Choroid plexus epithelial cell (primary cell): Measurements from ENCODE around the gene FOXS1.

Source experiments
- DNase-seq: peaks from one replicate; pipeline ENCODE4 v3.0.0-alpha.2; 2010; ENCODE audit warnings: low read depth
- H3K4me3 ChIP-seq: 2 replicates; pipeline ENCODE4 v1.5.1; 2011; ENCODE audit warnings: low read depth, mild to moderate bottlenecking, control low read depth, low read length, moderate library complexity
- CTCF ChIP-seq: conservative IDR thresholded peaks from 2 replicates; pipeline ENCODE4 v1.5.1; 2011; ENCODE audit warnings: low read depth, mild to moderate bottlenecking, control low read depth, inconsistent platforms, low read length, moderate library complexity

FOXS1 gene

GRCh38 chr20:31806564-31807355 lies 38.6 kb downstream of the FOXS1 start:
- peak; percentile 37 for DNase-seq
- no peak overlapping the region for H3K4me3 ChIP-seq
- TF ChIP-seq CTCF, result no peak

GRCh38 chr20:31803552-31804291 lies 41.7 kb downstream of the FOXS1 start:
- H3K4me3 ChIP-seq, result no peak overlapping the region
- no peak for TF ChIP-seq CTCF
- DNase-seq, result no peak

- DNase-seq, result no peak
- no peak for TF ChIP-seq CTCF
- no peak overlapping the region for H3K4me3 ChIP-seq
Observed at GRCh38 chr20:31801508-31801907, 43.9 kb downstream of the FOXS1 start.

- H3K4me3 ChIP-seq, result no peak overlapping the region
- DNase-seq, result no peak
- no peak for TF ChIP-seq CTCF
Observed at GRCh38 chr20:31797364-31797763, 48.0 kb downstream of the FOXS1 start.
